Endothelial cell of umbilical vein (primary cell): ENCODE measurements around the gene ARID3B. TPM values are rescaled to one million over a fixed set of nuclear protein-coding genes. Genes with fewer than 3 reads are reported as not detected.

ENCODE experiments used
- BruUV-seq: library from RNA; stranded (reverse); fragments of 400-500 nt; replicated peaks from 2 replicates; lab custom pipeline; 2021; lab: Mats Ljungman, UMichigan
- CTCF ChIA-PET: fragments of 300-600, 350-600 bp; sonication (Branson Sonifier 250); formaldehyde crosslinking; loops from one replicate; lab custom pipeline; 2021; ENCODE audit warnings: antibody characterized with exemption, inconsistent platforms; lab: Charles Lee
- POLR2A ChIA-PET: fragments of 300-600, 350-600 bp; sonication (Branson Sonifier 250); formaldehyde crosslinking; loops from one replicate; lab custom pipeline; 2021; ENCODE audit warnings: antibody characterized with exemption, inconsistent platforms; lab: Charles Lee
- DNase-seq: peaks from one replicate; pipeline ENCODE4 v3.0.0-alpha.2; 2011; ENCODE audit warnings: low read depth, low spot score
- FAIRE-seq: peaks from 2 replicates; lab custom pipeline; 2011; peaks lifted over from hg19 to GRCh38; lab: Jason Lieb, UNC
- H2AFZ ChIP-seq: 2 replicates; pipeline ENCODE4 v1.6.0; 2012; ENCODE audit warnings: low read depth, low read length, control low read depth, inconsistent platforms
- H3K27ac ChIP-seq: 2 replicates; pipeline ENCODE4 v1.5.1; 2011; ENCODE audit warnings: low read depth, mild to moderate bottlenecking, control low read depth, low read length, moderate library complexity; ENCODE audit not compliant: insufficient read depth
- H3K27me3 ChIP-seq, 2 experiments: 2 replicates each; pipeline versions ENCODE4 v1.6.0 to v1.6.1; 2011; ENCODE audit warnings: low read length in 2 of 2, mixed read lengths in 1 of 2; ENCODE audit not compliant: control insufficient read depth in 2 of 2, insufficient read depth in 2 of 2
- H3K36me3 ChIP-seq, 2 experiments: 2 replicates in 1 of 2; 3 replicates in 1 of 2; pipeline ENCODE4 v1.5.1; 2011; ENCODE audit warnings: low read length in 2 of 2, mild to moderate bottlenecking in 1 of 2, moderate library complexity in 1 of 2; ENCODE audit not compliant: control insufficient read depth in 2 of 2, insufficient read depth in 2 of 2; ENCODE audit errors: extremely low read depth in 1 of 2
- H3K4me1 ChIP-seq: 3 replicates; pipeline ENCODE4 v1.5.1; 2011; ENCODE audit warnings: mild to moderate bottlenecking, low read length; ENCODE audit not compliant: control insufficient read depth, insufficient read depth; ENCODE audit errors: extremely low read depth
- H3K4me2 ChIP-seq: 2 replicates; pipeline ENCODE4 v1.6.1; 2011; ENCODE audit warnings: low read length, control low read depth, mixed read lengths; ENCODE audit not compliant: insufficient read depth
- H3K4me3 ChIP-seq, 3 experiments: fragments of 200-600 bp in 1 of 3; sonication (generic), shearing (Covaris generic) in 1 of 3; replicated peaks in 1 of 3; 2 replicates each; pipeline ENCODE4 v1.5.1; 2011 to 2016; ENCODE audit warnings: control low read depth in 3 of 3, low read length in 3 of 3, mild to moderate bottlenecking in 2 of 3, inconsistent platforms in 1 of 3, low read depth in 1 of 3, moderate library complexity in 1 of 3; ENCODE audit not compliant: insufficient read depth in 1 of 3
- H3K79me2 ChIP-seq: 2 replicates; pipeline ENCODE4 v1.6.0; 2012; ENCODE audit warnings: low read length, inconsistent platforms; ENCODE audit not compliant: control insufficient read depth, insufficient read depth
- H3K9ac ChIP-seq: replicated peaks from 2 replicates; pipeline ENCODE3; 2011; ENCODE audit warnings: low read length, control low read depth; ENCODE audit not compliant: insufficient read depth; ENCODE audit errors: extremely low read depth
- H3K9me1 ChIP-seq: replicated peaks from 3 replicates; pipeline ENCODE4 v1.6.0; 2011; ENCODE audit warnings: mild to moderate bottlenecking, low read length; ENCODE audit not compliant: control insufficient read depth, insufficient read depth; ENCODE audit errors: extremely low read depth
- H3K9me3 ChIP-seq: replicated peaks from 2 replicates; pipeline ENCODE4 v1.5.1; 2012; ENCODE audit warnings: low read length, inconsistent platforms; ENCODE audit not compliant: control insufficient read depth, insufficient read depth
- H4K20me1 ChIP-seq: replicated peaks from 2 replicates; pipeline ENCODE3; 2011; ENCODE audit warnings: mild to moderate bottlenecking, low read length; ENCODE audit not compliant: control insufficient read depth, insufficient read depth; ENCODE audit errors: extremely low read depth
- FOS ChIP-seq: IDR thresholded peaks from 2 replicates; pipeline ENCODE4 v1.6.1; 2011; ENCODE audit warnings: mild to moderate bottlenecking, low read length, moderate library complexity, borderline replicate concordance; ENCODE audit not compliant: insufficient read depth
- GATA2 ChIP-seq: IDR thresholded peaks from 2 replicates; pipeline ENCODE4 v1.7.0; 2011; ENCODE audit warnings: low read depth, mild to moderate bottlenecking, moderate library complexity, mixed read lengths, low read length; ENCODE audit not compliant: insufficient read length, insufficient read depth
- POLR2A ChIP-seq: IDR thresholded peaks from 2 replicates; pipeline ENCODE4 v1.6.1; 2012; ENCODE audit warnings: low read depth, mild to moderate bottlenecking, control low read depth, low read length
- POLR2AphosphoS5 ChIP-seq: IDR thresholded peaks from 2 replicates; pipeline ENCODE4 v1.6.1; 2012; ENCODE audit warnings: low read depth, mild to moderate bottlenecking, control low read depth, low read length, moderate library complexity; ENCODE audit not compliant: insufficient read depth
- dilution Hi-C: fragments of 300-500 bp; cut with MboI; formaldehyde crosslinking; loops from one replicate; pipeline ENCODE4 v1.15.0; 2019; ENCODE audit warnings: low sequenced_read_pairs; ENCODE audit not compliant: extremely low pct_ligation_motif_present
- intact Hi-C: fragments of 100-400 bp; cut with micrococcal nuclease; formaldehyde crosslinking; loops from one replicate; pipeline ENCODE4 v1.10.0; 2022
- polyA plus RNA-seq, 4 experiments: library from polyadenylated mRNA; depleted of rRNA in 3 of 4; stranded (reverse) in 3 of 4; unstranded in 1 of 4; fragments of >200 nt; gene quantifications; 2 replicates each; pipeline versions ENCODE4 v1.2.1 to v1.2.3, GENCODE V29; 2011 to 2012; ENCODE audit warnings: missing spikeins in 1 of 4
- total RNA-seq: library from RNA; stranded (reverse); gene quantifications from 2 replicates; pipeline ENCODE4 v1.2.3, GENCODE V29; 2021
- TF ChIP-seq, protein P1 (sequence below), 2 donors: IDR thresholded peaks; 1 replicate in 1 of 2; 2 replicates in 1 of 2; pipeline ENCODE4 v1.5.1; 2011; ENCODE audit warnings: low read length in 2 of 2, mild to moderate bottlenecking in 2 of 2, moderate library complexity in 2 of 2, control low read depth in 1 of 2, inconsistent platforms in 1 of 2, low read depth in 1 of 2; ENCODE audit not compliant: insufficient read depth in 1 of 2; ENCODE audit errors: extremely low read depth in 1 of 2
- TF ChIP-seq, protein P2 (sequence below): IDR thresholded peaks from 2 replicates; pipeline ENCODE4 v1.6.1; 2011; ENCODE audit not compliant: insufficient read depth, insufficient read length

Gene ARID3B
- total and polyA plus RNA-seq, 2 donors (not counting 3 experiments of a cell fraction or from before 2014, with no cell fraction given), result 6.2 to 10.0 TPM

GRCh38 chr15:74528876-74529275 lies 12.1 kb upstream of the ARID3B start:
- Histone ChIP-seq H3K36me3 (no peaks in the 10 kb centered on the region), H3K4me1 (peaks cover 14% of the 10 kb centered on the region), H3K9ac (no peak overlapping the region), H3K27ac (no peak overlapping the region), H4K20me1 (no peaks in the 10 kb centered on the region), H3K9me3 (no peaks in the 10 kb centered on the region), H3K79me2 (no peaks in the 10 kb centered on the region), H3K27me3 (no peaks in the 10 kb centered on the region), H3K4me3 (no peak overlapping the region), H3K4me2 (no peak overlapping the region), H2AFZ (no peak overlapping the region), H3K9me1 (no peaks in the 10 kb centered on the region)
- FAIRE-seq (no peak), DNase-seq (no peak)
- no TSS peak for BruUV-seq
- dilution Hi-C loops (no loop called here), intact Hi-C loops (no loop called here)
- ChIA-PET POLR2A (no interaction called here), CTCF (interaction anchor here (2.5 kb wide), 1 partner anchor 12 kb away, joined by 9 read pairs; the partner anchor contains the start of gene ARID3B)
- no peak for TF ChIP-seq POLR2AphosphoS5
- TF ChIP-seq, protein P1, sequence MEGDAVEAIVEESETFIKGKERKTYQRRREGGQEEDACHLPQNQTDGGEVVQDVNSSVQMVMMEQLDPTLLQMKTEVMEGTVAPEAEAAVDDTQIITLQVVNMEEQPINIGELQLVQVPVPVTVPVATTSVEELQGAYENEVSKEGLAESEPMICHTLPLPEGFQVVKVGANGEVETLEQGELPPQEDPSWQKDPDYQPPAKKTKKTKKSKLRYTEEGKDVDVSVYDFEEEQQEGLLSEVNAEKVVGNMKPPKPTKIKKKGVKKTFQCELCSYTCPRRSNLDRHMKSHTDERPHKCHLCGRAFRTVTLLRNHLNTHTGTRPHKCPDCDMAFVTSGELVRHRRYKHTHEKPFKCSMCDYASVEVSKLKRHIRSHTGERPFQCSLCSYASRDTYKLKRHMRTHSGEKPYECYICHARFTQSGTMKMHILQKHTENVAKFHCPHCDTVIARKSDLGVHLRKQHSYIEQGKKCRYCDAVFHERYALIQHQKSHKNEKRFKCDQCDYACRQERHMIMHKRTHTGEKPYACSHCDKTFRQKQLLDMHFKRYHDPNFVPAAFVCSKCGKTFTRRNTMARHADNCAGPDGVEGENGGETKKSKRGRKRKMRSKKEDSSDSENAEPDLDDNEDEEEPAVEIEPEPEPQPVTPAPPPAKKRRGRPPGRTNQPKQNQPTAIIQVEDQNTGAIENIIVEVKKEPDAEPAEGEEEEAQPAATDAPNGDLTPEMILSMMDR (IDR thresholded peaks at IDR 0.05; ENCODE audit: extremely low read depth in 1 of 2, insufficient read depth in 1 of 2, low read depth in 1 of 2, low read length in 2 of 2), result no peak
- no peak for TF ChIP-seq GATA2
- TF ChIP-seq FOS, result no peak
- TF ChIP-seq, protein P2, sequence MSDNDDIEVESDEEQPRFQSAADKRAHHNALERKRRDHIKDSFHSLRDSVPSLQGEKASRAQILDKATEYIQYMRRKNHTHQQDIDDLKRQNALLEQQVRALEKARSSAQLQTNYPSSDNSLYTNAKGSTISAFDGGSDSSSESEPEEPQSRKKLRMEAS, result no peak
- no peak for TF ChIP-seq POLR2A
